ENCODE results near the gene PDZD2.
"Not testable (repeated sequence)": the region's sequence is repeated elsewhere in the genome, so short reads cannot be mapped to it uniquely, and the experiment has no call there.

PDZD2 gene

GRCh38 chr5:32020271-32020670 lies 381.3 kb downstream of the PDZD2 start:
- DNase-seq, result no peak

- no peak for DNase-seq
These were observed 382.0 kb downstream of the PDZD2 start for GRCh38 chr5:32020946-32021345.

- no peak for DNase-seq
These were observed 382.8 kb downstream of the PDZD2 start for GRCh38 chr5:32021771-32022170.

GRCh38 chr5:32022638-32023037 lies 383.7 kb downstream of the PDZD2 start:
- no peak for DNase-seq

DNA sequence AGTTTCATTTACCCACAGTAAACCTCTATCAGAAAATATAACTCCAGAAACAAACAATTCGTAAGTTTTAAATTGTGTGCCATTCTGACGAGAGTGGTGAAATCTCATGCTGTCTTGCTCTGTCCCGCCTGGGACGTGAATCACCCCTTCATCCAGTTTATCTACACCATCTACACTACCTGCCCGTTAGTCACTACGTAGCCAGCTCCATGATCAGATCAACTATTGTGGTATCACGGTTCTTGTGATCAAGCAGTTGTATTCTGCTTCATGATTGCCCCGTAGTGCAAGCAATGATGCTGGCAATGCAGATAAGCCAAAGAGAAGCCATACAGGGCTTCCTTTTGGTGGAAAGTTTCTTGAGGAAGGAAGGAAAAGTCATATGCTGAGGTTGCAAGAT lies 384.9 kb downstream of the PDZD2 start:
- no peak for DNase-seq

DNA sequence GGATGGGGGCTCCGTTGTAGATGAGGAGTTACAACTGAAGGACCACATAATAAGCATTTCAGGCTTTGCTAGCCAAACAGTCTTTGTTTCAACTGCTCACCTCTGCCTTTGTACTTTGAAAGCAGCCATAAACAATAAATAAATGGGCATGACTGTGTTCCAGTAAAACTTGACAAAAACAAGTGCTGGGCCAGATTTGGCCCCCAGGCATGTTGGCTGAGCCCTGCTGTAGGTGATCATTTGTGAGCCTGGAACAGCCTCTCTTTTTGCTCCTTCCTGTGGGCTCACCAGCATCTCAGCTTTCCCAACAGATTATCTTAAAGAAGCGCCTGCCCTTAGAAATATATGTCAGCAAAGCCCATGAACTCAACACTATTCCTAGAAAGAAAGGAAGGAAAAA lies 385.8 kb downstream of the PDZD2 start:
- DNase-seq, result no peak

DNA sequence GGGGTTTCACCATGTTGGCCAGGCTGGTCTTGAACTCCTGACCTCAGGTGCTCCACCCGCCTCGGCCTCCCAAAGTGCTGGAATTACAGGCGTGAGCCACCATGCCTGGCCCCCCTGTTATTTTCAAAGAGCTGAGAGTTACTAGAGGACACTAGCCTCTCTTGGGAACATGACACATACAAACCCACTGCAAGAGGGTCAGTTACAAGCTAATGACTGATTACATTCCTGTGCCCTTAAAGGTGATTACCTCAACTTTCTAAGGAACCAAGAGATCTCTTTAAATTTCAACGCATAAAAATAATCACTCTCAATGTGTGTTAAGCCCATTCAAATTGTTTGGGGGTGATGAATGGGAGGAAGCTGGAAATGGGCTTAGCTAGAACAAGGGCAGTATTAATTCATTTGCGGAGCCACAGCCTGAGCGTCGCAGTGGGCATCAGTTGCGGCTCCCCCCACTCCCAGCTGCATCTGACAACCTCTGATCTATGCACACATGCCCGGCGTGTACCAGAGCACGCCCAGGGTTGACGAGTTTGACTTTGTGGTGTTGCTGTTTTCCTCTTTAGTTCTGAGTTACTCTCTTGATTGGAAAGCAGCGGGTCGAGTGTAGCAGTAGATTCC lies 388.3 kb downstream of the PDZD2 start:
- DNase-seq, result no peak

DNA sequence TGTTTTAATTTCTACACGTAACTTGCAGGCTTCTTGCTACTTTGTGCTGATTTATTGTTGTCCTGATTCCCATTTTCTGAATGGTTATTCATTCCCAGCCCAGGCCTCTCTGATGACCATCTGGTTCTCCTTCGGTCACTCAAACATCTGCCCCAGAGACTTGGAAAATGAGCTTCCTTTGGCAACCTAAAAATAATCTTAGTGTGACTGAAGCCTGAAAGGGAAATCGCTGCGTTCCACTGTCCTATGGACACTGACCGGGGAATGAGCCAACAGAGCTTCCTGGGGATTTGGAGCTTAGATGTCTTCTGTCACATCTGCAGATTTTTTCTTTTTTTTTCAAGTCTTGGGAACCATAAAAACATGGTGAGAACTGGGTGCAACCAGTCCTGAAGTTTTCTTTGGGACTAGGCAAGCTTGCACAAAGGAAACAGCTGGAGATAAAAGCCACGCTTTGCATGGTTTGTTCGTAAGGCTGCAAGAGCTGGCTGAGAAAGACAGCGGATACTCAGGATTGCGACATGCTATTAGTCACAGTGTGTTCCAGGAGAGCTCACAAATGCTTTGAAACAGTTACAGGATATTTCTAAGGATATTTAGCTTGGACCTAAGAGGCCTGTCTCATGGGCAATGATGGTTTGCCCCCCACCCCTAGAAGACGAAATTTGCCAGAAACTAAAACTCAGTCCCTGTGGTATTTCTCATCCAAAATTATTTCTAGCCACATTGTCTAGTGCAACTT lies 389.0 kb downstream of the PDZD2 start:
- DNase-seq, result no peak

- DNase-seq, result no peak
These were observed 390.3 kb downstream of the PDZD2 start for GRCh38 chr5:32029261-32029660.

GRCh38 chr5:32029781-32030180 lies 390.9 kb downstream of the PDZD2 start:
- DNase-seq, result no peak

- DNase-seq, result no peak
These were observed 391.3 kb downstream of the PDZD2 start for GRCh38 chr5:32030222-32030621.

- no peak for DNase-seq
These were observed 391.8 kb downstream of the PDZD2 start for GRCh38 chr5:32030686-32031085.

- DNase-seq, result no peak
These were observed 392.2 kb downstream of the PDZD2 start for GRCh38 chr5:32031089-32031488.

DNA sequence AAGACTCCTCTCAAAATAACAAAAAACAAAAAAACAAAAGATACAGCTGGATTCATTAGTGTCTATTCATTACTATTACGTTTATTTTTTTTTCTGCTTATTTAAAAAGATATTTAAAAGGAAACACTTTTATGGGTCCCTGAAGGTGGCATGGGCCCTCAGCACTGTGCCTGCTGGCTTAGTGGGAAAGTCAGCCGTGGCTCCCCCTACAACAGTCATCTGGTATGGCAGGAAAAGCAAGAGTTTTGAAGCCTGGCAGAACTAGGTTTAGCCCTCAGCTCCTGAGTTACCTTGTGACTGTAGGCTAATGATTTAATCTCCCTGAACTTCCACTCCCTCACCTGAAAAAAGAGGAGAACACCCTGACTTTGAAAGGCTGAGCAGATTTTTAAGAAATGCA lies 399.6 kb downstream of the PDZD2 start:
- DNase-seq, result no peak

- not testable (repeated sequence) for DNase-seq
These were observed 400.2 kb downstream of the PDZD2 start for GRCh38 chr5:32039133-32039532.

DNA sequence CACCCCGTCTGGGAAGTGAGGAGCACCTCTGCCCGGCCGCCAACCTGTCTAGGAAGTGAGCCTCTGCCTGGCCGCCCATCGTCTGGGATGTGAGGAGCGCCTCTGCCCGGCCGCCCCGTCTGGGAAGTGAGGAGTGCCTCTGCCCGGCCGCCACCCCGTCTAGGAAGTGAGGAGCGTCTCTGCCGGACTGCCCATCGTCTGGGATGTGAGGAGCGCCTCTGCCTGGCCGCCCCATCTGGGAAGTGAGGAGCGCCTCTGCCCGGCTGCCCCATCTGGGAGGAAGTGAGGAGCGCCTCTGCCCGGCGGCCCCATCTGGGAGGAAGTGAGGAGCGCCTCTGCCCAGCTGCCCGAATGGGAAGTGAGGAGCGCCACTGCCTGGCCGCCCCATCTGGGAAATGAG lies 400.7 kb downstream of the PDZD2 start:
- not testable (repeated sequence) for DNase-seq

DNA sequence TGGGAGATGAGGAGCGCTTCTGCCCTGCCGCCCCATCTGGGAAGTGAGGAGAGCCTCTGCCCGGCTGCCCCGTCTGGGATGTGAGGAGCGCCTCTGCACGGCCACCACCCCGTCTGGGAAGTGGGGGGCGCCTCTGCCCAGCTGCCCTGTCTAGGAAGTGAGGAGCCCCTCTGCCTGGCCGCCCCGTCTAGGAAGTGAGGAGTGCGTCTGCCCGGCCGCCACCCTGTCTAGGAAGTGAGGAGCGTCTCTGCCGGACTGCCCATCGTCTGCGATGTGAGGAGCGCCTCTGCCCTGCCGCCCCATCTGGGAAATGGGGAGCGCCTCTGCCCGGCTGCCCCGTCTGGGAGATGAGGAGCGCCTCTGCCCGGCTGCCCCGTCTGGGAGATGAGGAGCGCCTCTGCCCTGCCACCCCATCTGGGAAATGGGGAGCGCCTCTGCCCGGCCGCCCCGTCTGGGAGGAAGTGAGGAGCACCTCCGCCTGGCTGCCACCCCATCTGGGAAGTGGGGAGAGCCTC lies 401.3 kb downstream of the PDZD2 start:
- not testable (repeated sequence) for DNase-seq

- DNase-seq, result no peak
These were observed 403.6 kb downstream of the PDZD2 start for GRCh38 chr5:32042551-32042961.

DNA sequence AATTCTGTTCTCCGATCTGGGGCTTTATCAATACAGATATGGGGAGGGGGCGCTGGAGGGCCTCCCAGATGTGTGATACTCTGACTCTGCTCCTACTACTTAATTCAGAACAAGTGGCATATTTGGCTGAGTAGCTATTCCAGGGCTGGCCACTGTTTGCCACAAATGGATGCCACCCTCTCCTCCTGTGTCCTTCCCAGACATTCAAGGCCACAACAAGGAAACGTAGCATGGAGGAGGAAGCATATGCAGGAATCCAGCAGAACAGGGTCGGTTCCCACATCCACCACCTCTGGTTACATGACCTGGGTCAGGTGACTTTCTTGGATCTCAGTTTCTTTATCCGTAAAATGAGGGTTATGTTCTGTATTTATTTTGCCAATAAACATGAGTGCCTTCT lies 404.2 kb downstream of the PDZD2 start:
- no peak for DNase-seq

GRCh38 chr5:32044434-32044833 lies 405.5 kb downstream of the PDZD2 start:
- DNase-seq, result no peak

- DNase-seq, result no peak
These were observed 406.0 kb downstream of the PDZD2 start for GRCh38 chr5:32044939-32045338.

DNA sequence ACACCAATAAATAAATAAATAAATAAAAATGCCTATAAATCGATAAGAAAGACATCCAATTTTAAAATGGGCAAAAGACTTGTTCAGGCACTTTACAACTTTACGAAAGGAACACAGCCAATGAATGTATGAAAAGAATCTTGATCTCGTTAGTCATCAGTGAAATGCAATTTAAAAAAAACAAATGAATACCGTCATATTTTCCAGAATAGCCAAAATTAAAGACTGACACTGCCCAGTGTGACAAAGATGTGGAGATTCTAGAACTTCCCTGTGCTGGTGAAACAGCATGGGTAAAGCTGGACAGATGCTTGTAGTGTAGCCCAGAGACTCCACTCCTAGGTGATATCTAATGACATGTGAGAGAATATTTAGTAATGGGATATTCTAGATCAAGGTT lies 408.1 kb downstream of the PDZD2 start:
- DNase-seq, result no peak

DNA sequence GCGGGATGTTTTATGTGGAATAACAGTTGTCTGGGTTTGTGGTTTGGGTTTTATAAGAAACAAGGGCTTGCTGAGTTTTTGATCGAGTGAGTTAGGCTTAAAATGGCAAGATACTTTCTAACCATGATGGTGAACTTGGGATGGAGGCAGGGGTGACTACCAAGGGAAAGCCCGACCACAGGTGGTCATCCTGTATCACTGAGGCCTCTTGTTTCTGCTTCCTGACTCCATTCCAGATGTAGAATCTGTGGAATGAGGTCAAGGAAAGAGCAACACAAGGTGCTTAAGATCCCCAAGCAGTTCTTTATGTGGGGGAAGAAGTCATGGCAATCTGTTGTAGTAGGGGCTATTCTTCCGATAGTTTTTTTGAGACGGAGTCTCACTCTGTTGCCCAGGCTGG lies 412.9 kb downstream of the PDZD2 start:
- no peak for DNase-seq
